H9 (cell line): ENCODE measurements around the gene RFESD. TPM values are rescaled to one million over a fixed set of nuclear protein-coding genes. Genes with fewer than 3 reads are reported as not detected.

Source experiments
- DNase-seq: peaks from one replicate; pipeline ENCODE4 v3.0.0-alpha.2; 2017
- H2AFZ ChIP-seq: one replicate; pipeline ENCODE4 v1.6.1; 2013; ENCODE audit warnings: mild to moderate bottlenecking, low read length, control low read depth, moderate library complexity
- H2AK5ac ChIP-seq: 2 replicates; pipeline ENCODE4 v1.6.1; 2013; ENCODE audit warnings: low read length, control low read depth, mixed read lengths; ENCODE audit not compliant: insufficient read length
- H2BK120ac ChIP-seq: one replicate; pipeline ENCODE4 v1.6.1; 2013; ENCODE audit warnings: low read depth, mild to moderate bottlenecking, low read length, control low read depth, inconsistent platforms; ENCODE audit not compliant: poor library complexity, severe bottlenecking
- H2BK12ac ChIP-seq: 2 replicates; pipeline ENCODE4 v1.6.1; 2013; ENCODE audit warnings: low read length, control low read depth, mixed read lengths, low read depth; ENCODE audit not compliant: insufficient read length
- H2BK15ac ChIP-seq: 2 replicates; pipeline ENCODE4 v1.6.1; 2013; ENCODE audit warnings: low read depth, low read length, control low read depth
- H2BK20ac ChIP-seq: one replicate; pipeline ENCODE4 v1.6.1; 2013; ENCODE audit warnings: low read depth, mild to moderate bottlenecking, low read length, control low read depth, inconsistent platforms; ENCODE audit not compliant: poor library complexity, severe bottlenecking
- H2BK5ac ChIP-seq: 2 replicates; pipeline ENCODE4 v1.6.1; 2013; ENCODE audit warnings: low read length, control low read depth, mixed read lengths; ENCODE audit not compliant: insufficient read length
- H3K14ac ChIP-seq: 2 replicates; pipeline ENCODE4 v1.6.1; 2013; ENCODE audit warnings: low read length, control low read depth; ENCODE audit not compliant: insufficient read depth
- H3K18ac ChIP-seq: 2 replicates; pipeline ENCODE4 v1.6.1; 2013; ENCODE audit warnings: low read depth, mild to moderate bottlenecking, mixed read lengths, low read length, control low read depth; ENCODE audit not compliant: insufficient read length
- H3K23ac ChIP-seq: 2 replicates; pipeline ENCODE4 v1.6.1; 2013; ENCODE audit warnings: low read length, control low read depth, mixed read lengths, low read depth; ENCODE audit not compliant: insufficient read length
- H3K23me2 ChIP-seq: 2 replicates; pipeline ENCODE4 v1.6.1; 2013; ENCODE audit warnings: low read depth, mild to moderate bottlenecking, mixed read lengths, low read length, control low read depth; ENCODE audit not compliant: insufficient read length, poor library complexity, severe bottlenecking
- H3K27ac ChIP-seq: 2 replicates; pipeline ENCODE4 v1.5.1; 2013; ENCODE audit warnings: low read length, control low read depth, mixed read lengths, low read depth; ENCODE audit not compliant: insufficient read length
- H3K27me3 ChIP-seq: 2 replicates; pipeline ENCODE4 v1.6.1; 2013; ENCODE audit warnings: low read length, control low read depth, inconsistent platforms; ENCODE audit not compliant: insufficient read depth
- H3K4ac ChIP-seq: 2 replicates; pipeline ENCODE4 v1.6.1; 2013; ENCODE audit warnings: low read depth, mild to moderate bottlenecking, control low read depth, inconsistent platforms, low read length, moderate library complexity
- H3K4me1 ChIP-seq: 2 replicates; pipeline ENCODE4 v1.6.1; 2013; ENCODE audit warnings: low read length, control low read depth, inconsistent platforms; ENCODE audit not compliant: insufficient read depth
- H3K4me2 ChIP-seq: 2 replicates; pipeline ENCODE4 v1.6.1; 2013; ENCODE audit warnings: low read length, control low read depth, mixed read lengths; ENCODE audit not compliant: insufficient read length, insufficient read depth
- H3K56ac ChIP-seq: 2 replicates; pipeline ENCODE4 v1.6.1; 2013; ENCODE audit warnings: low read depth, mild to moderate bottlenecking, mixed read lengths, low read length, control low read depth; ENCODE audit not compliant: insufficient read length
- H3K79me1 ChIP-seq: 2 replicates; pipeline ENCODE4 v1.6.1; 2013; ENCODE audit warnings: low read depth, mild to moderate bottlenecking, moderate library complexity, low read length, control low read depth, inconsistent platforms; ENCODE audit not compliant: insufficient read depth, poor library complexity, severe bottlenecking
- H3K79me2 ChIP-seq: 2 replicates; pipeline ENCODE4 v1.6.1; 2013; ENCODE audit warnings: low read length, control low read depth, inconsistent platforms; ENCODE audit not compliant: insufficient read depth
- H3K9ac ChIP-seq: 2 replicates; pipeline ENCODE4 v1.6.1; 2013; ENCODE audit warnings: low read length, control low read depth, mixed read lengths; ENCODE audit not compliant: insufficient read length; ENCODE audit errors: extremely low read depth
- H3K9me3 ChIP-seq: one replicate; pipeline ENCODE4 v1.6.1; 2013; ENCODE audit warnings: low read depth, low read length, inconsistent platforms; ENCODE audit not compliant: control insufficient read depth
- H3T11ph ChIP-seq: one replicate; pipeline ENCODE4 v1.6.1; 2013; ENCODE audit warnings: mild to moderate bottlenecking, low read length, control low read depth, inconsistent platforms
- H4K20me1 ChIP-seq: one replicate; pipeline ENCODE4 v1.6.1; 2013; ENCODE audit not compliant: control insufficient read depth, insufficient read length, insufficient read depth
- H4K5ac ChIP-seq: 2 replicates; pipeline ENCODE4 v1.6.1; 2013; ENCODE audit warnings: low read depth, mild to moderate bottlenecking, mixed read lengths, low read length, control low read depth; ENCODE audit not compliant: insufficient read length
- H4K8ac ChIP-seq: replicated peaks from 2 replicates; pipeline ENCODE4 v1.6.1; 2013; ENCODE audit warnings: low read length, control low read depth, mixed read lengths, low read depth; ENCODE audit not compliant: insufficient read length
- H4K91ac ChIP-seq: 2 replicates; pipeline ENCODE4 v1.6.1; 2013; ENCODE audit warnings: low read depth, mild to moderate bottlenecking, moderate library complexity, mixed read lengths, low read length, control low read depth; ENCODE audit not compliant: insufficient read length
- H3K27ac Mint-ChIP-seq, 3 experiments: 2 replicates in 2 of 3; 3 replicates in 1 of 3; pipeline ENCODE4 v1.8.0; 2020 to 2021; ENCODE audit warnings: mixed read lengths in 3 of 3, mild to moderate bottlenecking in 1 of 3, moderate library complexity in 1 of 3
- H3K27me3 Mint-ChIP-seq: 2 replicates; pipeline ENCODE4 v1.8.0; 2021; ENCODE audit warnings: low read depth, mild to moderate bottlenecking, moderate library complexity, mixed read lengths
- H3K36me3 Mint-ChIP-seq, 3 experiments: 2 replicates in 2 of 3; 3 replicates in 1 of 3; pipeline ENCODE4 v1.8.0; 2020 to 2021; ENCODE audit warnings: low read depth in 3 of 3, mixed read lengths in 3 of 3; ENCODE audit not compliant: insufficient read depth in 1 of 3
- H3K4me1 Mint-ChIP-seq, 2 experiments: 2 replicates each; pipeline ENCODE4 v1.8.0; 2020; ENCODE audit warnings: mixed read lengths in 2 of 2
- H3K4me3 Mint-ChIP-seq, 2 experiments: 2 replicates in 1 of 2; 3 replicates in 1 of 2; pipeline ENCODE4 v1.8.0; 2020 to 2021; ENCODE audit warnings: mild to moderate bottlenecking in 2 of 2, mixed read lengths in 2 of 2, moderate library complexity in 1 of 2
- H3K9me3 Mint-ChIP-seq, 2 experiments: 2 replicates in 1 of 2; 3 replicates in 1 of 2; pipeline ENCODE4 v1.8.0; 2020; ENCODE audit warnings: mild to moderate bottlenecking in 2 of 2, mixed read lengths in 2 of 2, moderate library complexity in 1 of 2
- WGBS: extraction: QIAGEN DNeasy Blood & Tissue Kit; methylation state at CpG from one replicate; pipeline ENCODE4 v1.1.7; 2013; ENCODE audit warnings: missing lambda C conversion rate, low lambda C conversion rate, mixed read lengths; ENCODE audit not compliant: insufficient read length; ENCODE audit errors: extremely low coverage; 5-methylcytosine and 5-hydroxymethylcytosine counted together
- total RNA-seq: library from RNA; stranded (reverse); gene quantifications from 2 replicates; pipeline ENCODE4 v1.2.1, GENCODE V29; 2021
- TF ChIP-seq, protein P1 (sequence below): fragments of 200-600 bp; sonication (generic); conservative IDR thresholded peaks from 3 replicates; pipeline ENCODE4 v1.8.0; 2021; ENCODE audit warnings: antibody characterized with exemption, mild to moderate bottlenecking

RFESD gene
- total RNA-seq, 1 experiment from 2014 or later: 1.7 TPM

DNA sequence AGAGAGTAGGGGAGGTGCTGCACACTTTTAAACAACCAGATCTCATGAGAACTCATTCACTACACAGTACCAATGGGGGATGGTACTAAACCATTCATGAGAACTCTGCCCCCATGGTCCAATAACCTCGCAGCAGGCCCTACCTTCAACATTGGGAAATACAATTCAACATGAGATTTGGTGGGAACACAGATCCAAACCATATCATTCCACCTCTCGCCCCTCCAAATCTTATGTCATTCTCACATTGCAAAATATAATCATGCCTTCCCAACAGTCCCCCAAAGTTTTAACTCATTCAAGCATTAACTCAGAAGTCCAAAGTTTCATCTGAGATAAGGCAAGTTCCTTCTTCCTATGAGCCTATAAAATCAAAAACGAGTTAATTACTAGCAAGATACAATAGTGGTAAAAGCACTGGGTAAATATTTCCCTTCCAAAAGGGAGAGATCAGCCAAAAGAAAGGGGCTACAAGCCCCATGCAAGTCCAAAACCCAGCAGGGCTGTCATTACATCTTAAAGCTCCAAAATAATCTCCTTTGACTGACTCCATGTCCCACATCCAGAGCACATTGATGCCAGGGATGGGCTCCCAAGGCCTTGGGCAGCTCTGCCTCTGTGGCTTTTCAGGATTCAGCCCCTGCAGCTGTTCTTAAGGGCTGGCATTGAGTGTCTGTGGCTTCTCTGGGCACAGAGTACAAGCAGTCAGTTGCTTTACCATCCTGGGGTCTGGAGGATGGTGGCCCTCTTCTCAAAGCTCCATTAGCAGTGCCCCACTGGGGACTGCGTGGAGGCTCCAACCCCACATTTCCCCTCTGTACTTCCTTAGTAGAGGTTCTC, 18.4 kb upstream of the RFESD start:
- H3K56ac ChIP-seq: no peak overlapping the region
- H2AFZ ChIP-seq: no peak overlapping the region
- H2AK5ac ChIP-seq: no peak overlapping the region
- H3K27me3 Mint-ChIP-seq: peaks cover 17% of the 10 kb centered on the region
- H3K14ac ChIP-seq: no peak overlapping the region
- H2BK120ac ChIP-seq: no peak overlapping the region
- H4K8ac ChIP-seq: no peak overlapping the region
- H2BK5ac ChIP-seq: no peak overlapping the region
- H4K5ac ChIP-seq: no peak overlapping the region
- no peaks in the 10 kb centered on the region for H3K79me1 ChIP-seq
- H2BK20ac ChIP-seq: no peak overlapping the region
- no peak overlapping the region for H3K4ac ChIP-seq
- H3K18ac ChIP-seq: no peak overlapping the region
- no peak overlapping the region for H3K4me2 ChIP-seq
- H2BK12ac ChIP-seq: no peak overlapping the region
- peaks cover 0 to 6% of the 10 kb centered on the region in 2 experiments; a peak in 1 of 4 replicates for H3K4me1 Mint-ChIP-seq
- TF ChIP-seq, protein P1, sequence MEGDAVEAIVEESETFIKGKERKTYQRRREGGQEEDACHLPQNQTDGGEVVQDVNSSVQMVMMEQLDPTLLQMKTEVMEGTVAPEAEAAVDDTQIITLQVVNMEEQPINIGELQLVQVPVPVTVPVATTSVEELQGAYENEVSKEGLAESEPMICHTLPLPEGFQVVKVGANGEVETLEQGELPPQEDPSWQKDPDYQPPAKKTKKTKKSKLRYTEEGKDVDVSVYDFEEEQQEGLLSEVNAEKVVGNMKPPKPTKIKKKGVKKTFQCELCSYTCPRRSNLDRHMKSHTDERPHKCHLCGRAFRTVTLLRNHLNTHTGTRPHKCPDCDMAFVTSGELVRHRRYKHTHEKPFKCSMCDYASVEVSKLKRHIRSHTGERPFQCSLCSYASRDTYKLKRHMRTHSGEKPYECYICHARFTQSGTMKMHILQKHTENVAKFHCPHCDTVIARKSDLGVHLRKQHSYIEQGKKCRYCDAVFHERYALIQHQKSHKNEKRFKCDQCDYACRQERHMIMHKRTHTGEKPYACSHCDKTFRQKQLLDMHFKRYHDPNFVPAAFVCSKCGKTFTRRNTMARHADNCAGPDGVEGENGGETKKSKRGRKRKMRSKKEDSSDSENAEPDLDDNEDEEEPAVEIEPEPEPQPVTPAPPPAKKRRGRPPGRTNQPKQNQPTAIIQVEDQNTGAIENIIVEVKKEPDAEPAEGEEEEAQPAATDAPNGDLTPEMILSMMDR: no peak
- H3K79me2 ChIP-seq: no peaks in the 10 kb centered on the region
- H4K91ac ChIP-seq: no peak overlapping the region
- no peaks in the 10 kb centered on the region for H4K20me1 ChIP-seq
- no peaks in the 10 kb centered on the region for H3K23me2 ChIP-seq
- no peak overlapping the region for H3K27ac ChIP-seq
- H3K9me3 ChIP-seq: peaks cover 20% of the 10 kb centered on the region
- H3K4me1 ChIP-seq: no peaks in the 10 kb centered on the region
- H3K27me3 ChIP-seq: no peaks in the 10 kb centered on the region; the same call in 1 of the 2 replicates
- H3K4me3 Mint-ChIP-seq: no peak overlapping the region
- no CpG with 5 or more reads among the region's 4 CpGs for WGBS
- H3K36me3 Mint-ChIP-seq: peaks cover 16 to 30% (median 20%) of the 10 kb centered on the region in 3 experiments
- H3K9me3 Mint-ChIP-seq: peaks cover 26 to 28% of the 10 kb centered on the region in 2 experiments
- H3T11ph ChIP-seq: no peak overlapping the region
- no peak overlapping the region; a peak in 1 of 7 replicates for H3K27ac Mint-ChIP-seq
- DNase-seq: no peak
- no peak overlapping the region for H3K9ac ChIP-seq
- no peak overlapping the region for H2BK15ac ChIP-seq
- H3K23ac ChIP-seq: no peak overlapping the region
